Measurements from ENCODE around the gene LSM3. TPM values are rescaled to one million over a fixed set of nuclear protein-coding genes. Genes with fewer than 3 reads are reported as not detected.

The LSM3 gene
- total RNA-seq, 1 experiment from 2014 or later: 17.4 TPM

- Histone ChIP-seq H3K4me3 (replicated peaks in 1 of 2; ENCODE audit: low read depth in 1 of 2, low read length in 2 of 2) (no peak overlapping the region), H3K27me3 (ENCODE audit: insufficient read depth, low read length) (no peaks in the 10 kb centered on the region), H3K4me1 (ENCODE audit: control insufficient read depth in 1 of 2, insufficient read depth in 2 of 2, low read length in 2 of 2) (peaks cover 6 to 14% of the 10 kb centered on the region in 2 experiments; a peak in 3 of 4 replicates), H3K9me2 (ENCODE audit: insufficient read depth) (no peaks in the 10 kb centered on the region), H3K27ac (ENCODE audit: low read depth, low read length) (no peak overlapping the region), H3K36me3 (ENCODE audit: control insufficient read depth in 1 of 2, insufficient read depth in 2 of 2, low read length in 2 of 2) (peaks cover 22 to 47% of the 10 kb centered on the region in 2 experiments; a peak in 3 of 4 replicates), H3K9ac (ENCODE audit: low read length) (no peak overlapping the region), H3K79me2 (ENCODE audit: insufficient read depth, low read length) (peaks cover 4% of the 10 kb centered on the region), H3K9me3 (ENCODE audit: control insufficient read depth in 1 of 2, insufficient read depth in 1 of 2, low read depth in 1 of 2, low read length in 2 of 2) (no peaks in the 10 kb centered on the region), H2AFZ (ENCODE audit: low read depth, low read length, poor library complexity, severe bottlenecking) (no peak overlapping the region), H3K4me2 (ENCODE audit: low read length) (no peak overlapping the region), H4K20me1 (ENCODE audit: insufficient read depth) (no peaks in the 10 kb centered on the region)
- DNase-seq (ENCODE audit: low read depth, low spot score) (no peak), ATAC-seq (no peak)
- no TSS peak for BruUV-seq (replicated peaks)
- CTCF ChIA-PET: no interaction called here
- POLR2A ChIA-PET: interaction anchor here (2.3 kb wide), 1 partner anchor 9 kb away, joined by 8 read pairs; the partner anchor contains the start of genes CHCHD4 and TMEM43
- TF ChIP-seq SRF (IDR thresholded peaks at IDR 0.05; ENCODE audit: low read depth): no peak
- TF ChIP-seq SIN3A (IDR thresholded peaks at IDR 0.05; ENCODE audit: low read depth): no peak
- TF ChIP-seq ZFX (IDR thresholded peaks at IDR 0.05): no peak
- TF ChIP-seq TCF7L2 (IDR thresholded peaks at IDR 0.05; ENCODE audit: borderline replicate concordance, extremely low read depth, insufficient read depth, insufficient read length): no peak
- no peak for TF ChIP-seq REST (IDR thresholded peaks at IDR 0.05; ENCODE audit: low read depth)
- TF ChIP-seq YY1 (IDR thresholded peaks at IDR 0.05; ENCODE audit: extremely low read depth, insufficient replicate concordance, low read depth, low read length): no peak
- no peak for TF ChIP-seq CBX3 (IDR thresholded peaks at IDR 0.05; ENCODE audit: low read depth)
- no peak for TF ChIP-seq FOSL1 (IDR thresholded peaks at IDR 0.05; ENCODE audit: low read depth)
- no peak for TF ChIP-seq ZBTB33 (IDR thresholded peaks at IDR 0.05; ENCODE audit: extremely low read depth, insufficient replicate concordance, low read length)
- no peak for TF ChIP-seq POLR2A (IDR thresholded peaks at IDR 0.05; ENCODE audit: borderline replicate concordance, extremely low read depth, insufficient read depth, insufficient read length)
- TF ChIP-seq EZH2phosphoT487 (IDR thresholded peaks at IDR 0.05; ENCODE audit: borderline replicate concordance): no peak
- TF ChIP-seq ZNF274 (IDR thresholded peaks at IDR 0.05; ENCODE audit: low read depth, low read length): no peak
- TF ChIP-seq, protein P1, sequence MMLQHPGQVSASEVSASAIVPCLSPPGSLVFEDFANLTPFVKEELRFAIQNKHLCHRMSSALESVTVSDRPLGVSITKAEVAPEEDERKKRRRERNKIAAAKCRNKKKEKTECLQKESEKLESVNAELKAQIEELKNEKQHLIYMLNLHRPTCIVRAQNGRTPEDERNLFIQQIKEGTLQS (IDR thresholded peaks at IDR 0.05): no peak
- TF ChIP-seq POLR2AphosphoS5 (IDR thresholded peaks at IDR 0.05; ENCODE audit: low read depth, low read length): no peak
- no peak for TF ChIP-seq ELF1 (IDR thresholded peaks at IDR 0.05; ENCODE audit: borderline replicate concordance, low read depth)
- TF ChIP-seq CEBPB (IDR thresholded peaks at IDR 0.05; ENCODE audit: low read depth): no peak
- TF ChIP-seq RAD21 (IDR thresholded peaks at IDR 0.05; ENCODE audit: low read depth): no peak
- TF ChIP-seq SP1 (IDR thresholded peaks at IDR 0.05; ENCODE audit: low read depth): no peak
- RAD21 ChIA-PET (ENCODE audit: low non-redundant PET in 1 of 2, low total read pairs in 2 of 2, uncharacterized antibody in 2 of 2, unreplicated experiment in 2 of 2): no interaction called here
- intact Hi-C loops (cut with micrococcal nuclease): no loop called here
Observed at GRCh38 chr3:14134291-14134690, 44.3 kb upstream of the LSM3 start.

All from HCT116 (cell line).